Neural cell (in vitro differentiated cells): ENCODE results near the gene FCRLB. TPM values are rescaled to one million over a fixed set of nuclear protein-coding genes. Genes with fewer than 3 reads are reported as not detected.
"Not testable (repeated sequence)": the region's sequence is repeated elsewhere in the genome, so short reads cannot be mapped to it uniquely, and the experiment has no call there.

Source experiments
- H2AFZ ChIP-seq: fragments of 200-600, 300-800 bp; sonication (generic), shearing (Covaris generic); 2 replicates; pipeline ENCODE4 v1.6.0; 2014; ENCODE audit warnings: low read depth, mild to moderate bottlenecking, antibody characterized with exemption, low read length, moderate library complexity
- H3F3A ChIP-seq: fragments of 200-600 bp; shearing (Covaris generic); 2 replicates; pipeline ENCODE4 v1.6.1; 2016; ENCODE audit warnings: mild to moderate bottlenecking, moderate library complexity, mixed read lengths, antibody characterized with exemption, low read length; ENCODE audit not compliant: insufficient read depth, poor library complexity, severe bottlenecking
- H3K27ac ChIP-seq: fragments of 200-600, 300-800 bp; sonication (generic), shearing (Covaris generic); 2 replicates; pipeline ENCODE4 v1.5.1; 2014; ENCODE audit warnings: mild to moderate bottlenecking, low read length, moderate library complexity
- H3K27me3 ChIP-seq: fragments of 300-800, 200-600 bp; sonication (generic), shearing (Covaris generic); 2 replicates; pipeline ENCODE4 v1.6.0; 2014; ENCODE audit warnings: mild to moderate bottlenecking, low read depth, low read length, moderate library complexity; ENCODE audit not compliant: insufficient read depth
- H3K36me3 ChIP-seq: fragments of 300-800, 200-600 bp; sonication (generic), shearing (Covaris generic); 2 replicates; pipeline ENCODE4 v1.5.1; 2014; ENCODE audit warnings: mild to moderate bottlenecking, antibody characterized with exemption, low read length, moderate library complexity; ENCODE audit not compliant: insufficient read depth
- H3K4me2 ChIP-seq: fragments of 300-800, 200-600 bp; sonication (generic), shearing (Covaris generic); 2 replicates; pipeline ENCODE4 v1.6.0; 2014; ENCODE audit warnings: mild to moderate bottlenecking, low read length
- H3K4me3 ChIP-seq: fragments of 300-800, 200-600 bp; sonication (generic), shearing (Covaris generic); 2 replicates; pipeline ENCODE4 v1.5.1; 2014; ENCODE audit warnings: mild to moderate bottlenecking, low read length, moderate library complexity
- H3K79me2 ChIP-seq: fragments of 200-600 bp; shearing (Covaris generic); replicated peaks from 2 replicates; pipeline ENCODE4 v1.6.0; 2014; ENCODE audit warnings: mild to moderate bottlenecking, low read length, moderate library complexity; ENCODE audit not compliant: insufficient read depth
- H3K9ac ChIP-seq: fragments of 300-800, 200-600 bp; sonication (generic), shearing (Covaris generic); 2 replicates; pipeline ENCODE4 v1.6.1; 2016; ENCODE audit warnings: mild to moderate bottlenecking, low read length, mixed read lengths
- H3K9me2 ChIP-seq: fragments of 200-600 bp; shearing (Covaris generic); 2 replicates; pipeline ENCODE4 v1.6.1; 2016; ENCODE audit warnings: mild to moderate bottlenecking, low read length, mixed read lengths; ENCODE audit not compliant: insufficient read depth
- H3K9me3 ChIP-seq: fragments of 200-600, 300-800 bp; sonication (generic), shearing (Covaris generic); 2 replicates; pipeline ENCODE4 v1.6.1; 2016; ENCODE audit warnings: mild to moderate bottlenecking, mixed run types, low read length, moderate library complexity, mixed read lengths
- H4K20me1 ChIP-seq: fragments of 200-600 bp; shearing (Covaris generic); 2 replicates; pipeline ENCODE4 v1.6.1; 2016; ENCODE audit warnings: mild to moderate bottlenecking, mixed run types; ENCODE audit not compliant: insufficient read depth
- CTCF ChIP-seq: fragments of 450-650 bp; IDR thresholded peaks from 2 replicates; pipeline ENCODE4 v1.5.1; 2014; ENCODE audit warnings: antibody characterized with exemption, mild to moderate bottlenecking, moderate library complexity; ENCODE audit not compliant: poor library complexity, severe bottlenecking
- EZH2 ChIP-seq: fragments of 200-600, 300-800 bp; shearing (Covaris generic), sonication (generic); IDR thresholded peaks from 2 replicates; pipeline ENCODE4 v1.6.1; 2014; ENCODE audit warnings: antibody characterized with exemption, low read length, borderline replicate concordance, mild to moderate bottlenecking; ENCODE audit not compliant: insufficient read depth, poor library complexity, severe bottlenecking
- MXI1 ChIP-seq: fragments of 450-650 bp; conservative IDR thresholded peaks from 2 replicates; pipeline ENCODE4 v1.6.1; 2014; ENCODE audit warnings: antibody characterized with exemption, mild to moderate bottlenecking; ENCODE audit not compliant: poor library complexity, severe bottlenecking
- POLR2AphosphoS5 ChIP-seq: IDR thresholded peaks from 2 replicates; pipeline ENCODE4 v1.6.1; 2012
- RAD21 ChIP-seq: fragments of 450-650 bp; conservative IDR thresholded peaks from 2 replicates; pipeline ENCODE4 v1.6.1; 2014; ENCODE audit warnings: antibody characterized with exemption, mild to moderate bottlenecking, moderate library complexity
- REST ChIP-seq: IDR thresholded peaks from 2 replicates; pipeline ENCODE4 v1.6.1; 2012; ENCODE audit warnings: borderline replicate concordance
- TAF1 ChIP-seq: IDR thresholded peaks from 2 replicates; pipeline ENCODE4 v1.6.1; 2012; ENCODE audit warnings: low read depth
- polyA plus RNA-seq: library from polyadenylated mRNA; depleted of rRNA; stranded (reverse); fragments of >200 nt; gene quantifications from 2 replicates; pipeline ENCODE4 v1.2.3, GENCODE V29; 2014

Gene FCRLB
- polyA plus RNA-seq, 1 donor from 2014 or later: 0.45 TPM

GRCh38 chr1:161688946-161689345, 32.4 kb upstream of the FCRLB start:
- Histone ChIP-seq H3K9me2 (no peaks in the 10 kb centered on the region), H3K9me3 (no peaks in the 10 kb centered on the region), H3K79me2 (no peaks in the 10 kb centered on the region), H3K9ac (no peak overlapping the region), H3K4me2 (no peak overlapping the region), H3K36me3 (no peaks in the 10 kb centered on the region), H3K27ac (no peak overlapping the region), H3K27me3 (no peaks in the 10 kb centered on the region), H4K20me1 (no peaks in the 10 kb centered on the region), H3F3A (no peaks in the 10 kb centered on the region), H2AFZ (no peak overlapping the region), H3K4me3 (no peak overlapping the region)
- TF ChIP-seq TAF1: no peak
- no peak for TF ChIP-seq EZH2
- no peak for TF ChIP-seq MXI1
- TF ChIP-seq RAD21: no peak

- Histone ChIP-seq H3K79me2 (no peaks in the 10 kb centered on the region), H3K9me2 (no peaks in the 10 kb centered on the region), H4K20me1 (no peaks in the 10 kb centered on the region), H3K4me3 (no peak overlapping the region), H3F3A (no peaks in the 10 kb centered on the region), H3K27me3 (no peaks in the 10 kb centered on the region), H3K9me3 (no peaks in the 10 kb centered on the region), H3K4me2 (no peak overlapping the region), H3K36me3 (no peaks in the 10 kb centered on the region), H3K9ac (no peak overlapping the region), H2AFZ (no peak overlapping the region), H3K27ac (no peak overlapping the region)
- TF ChIP-seq REST (no peak), POLR2AphosphoS5 (no peak), CTCF (no peak)
Observed at GRCh38 chr1:161691846-161692245, 29.5 kb upstream of the FCRLB start.

- not testable (repeated sequence) for H3K9me2 ChIP-seq, H3K27ac ChIP-seq, H3K27me3 ChIP-seq, H3K4me3 ChIP-seq, H3K79me2 ChIP-seq, H3K36me3 ChIP-seq, H3K9ac ChIP-seq, H3K4me2 ChIP-seq, H2AFZ ChIP-seq, H3K9me3 ChIP-seq, H3F3A ChIP-seq, H4K20me1 ChIP-seq
Observed at GRCh38 chr1:161693020-161693712, 28.2 kb upstream of the FCRLB start.

GRCh38 chr1:161698302-161698701, 23.0 kb upstream of the FCRLB start:
- H4K20me1 ChIP-seq, H3K4me3 ChIP-seq, H3K9ac ChIP-seq, H3K27me3 ChIP-seq, H3F3A ChIP-seq, H3K79me2 ChIP-seq, H3K4me2 ChIP-seq, H2AFZ ChIP-seq, H3K9me2 ChIP-seq, H3K9me3 ChIP-seq, H3K36me3 ChIP-seq, H3K27ac ChIP-seq: not testable (repeated sequence)
